Esophagus squamous epithelium (tissue), 4 donors: ENCODE measurements around the gene MRPS10.

Experiments used
- POLR2A ChIP-seq, 4 donors: fragments of 450-650 bp; IDR thresholded peaks; one replicate each; pipeline ENCODE4 v1.6.1; 2017; ENCODE audit warnings: antibody characterized with exemption in 4 of 4, mild to moderate bottlenecking in 4 of 4, moderate library complexity in 3 of 4
- TF ChIP-seq, protein P1 (sequence below), 6 experiments: fragments of 450-650 bp in 4 of 6; fragments of 200-600 bp in 2 of 6; sonication (generic) in 2 of 6; IDR thresholded peaks; one replicate each; pipeline ENCODE4 v1.5.1; 2016 to 2019; ENCODE audit warnings: antibody characterized with exemption in 6 of 6, mild to moderate bottlenecking in 4 of 6, moderate library complexity in 4 of 6

DNA sequence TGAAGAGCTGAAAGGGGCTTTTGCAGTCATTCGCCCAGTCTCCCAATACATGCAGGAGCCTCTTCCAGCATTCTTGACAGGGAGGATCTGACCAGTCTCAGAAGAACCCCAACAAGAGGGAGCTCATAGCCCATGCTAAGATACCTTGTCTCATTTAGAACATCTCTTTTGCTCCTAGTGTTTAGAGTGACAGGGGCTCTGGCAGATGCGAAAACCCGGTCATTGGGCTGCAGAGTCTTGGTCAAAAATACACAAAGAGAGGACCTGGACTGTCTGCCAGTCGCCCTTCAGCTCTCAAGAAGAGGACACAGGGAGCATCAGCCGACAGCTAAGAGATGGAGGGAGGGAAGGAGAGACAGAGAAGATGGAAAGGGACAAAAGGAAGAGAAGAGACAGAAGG lies 23.6 kb downstream of the MRPS10 start:
- TF ChIP-seq, protein P1, sequence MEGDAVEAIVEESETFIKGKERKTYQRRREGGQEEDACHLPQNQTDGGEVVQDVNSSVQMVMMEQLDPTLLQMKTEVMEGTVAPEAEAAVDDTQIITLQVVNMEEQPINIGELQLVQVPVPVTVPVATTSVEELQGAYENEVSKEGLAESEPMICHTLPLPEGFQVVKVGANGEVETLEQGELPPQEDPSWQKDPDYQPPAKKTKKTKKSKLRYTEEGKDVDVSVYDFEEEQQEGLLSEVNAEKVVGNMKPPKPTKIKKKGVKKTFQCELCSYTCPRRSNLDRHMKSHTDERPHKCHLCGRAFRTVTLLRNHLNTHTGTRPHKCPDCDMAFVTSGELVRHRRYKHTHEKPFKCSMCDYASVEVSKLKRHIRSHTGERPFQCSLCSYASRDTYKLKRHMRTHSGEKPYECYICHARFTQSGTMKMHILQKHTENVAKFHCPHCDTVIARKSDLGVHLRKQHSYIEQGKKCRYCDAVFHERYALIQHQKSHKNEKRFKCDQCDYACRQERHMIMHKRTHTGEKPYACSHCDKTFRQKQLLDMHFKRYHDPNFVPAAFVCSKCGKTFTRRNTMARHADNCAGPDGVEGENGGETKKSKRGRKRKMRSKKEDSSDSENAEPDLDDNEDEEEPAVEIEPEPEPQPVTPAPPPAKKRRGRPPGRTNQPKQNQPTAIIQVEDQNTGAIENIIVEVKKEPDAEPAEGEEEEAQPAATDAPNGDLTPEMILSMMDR (IDR thresholded peaks at IDR 0.05) = no peak
- TF ChIP-seq POLR2A (IDR thresholded peaks at IDR 0.05) = no peak
